GM12878 (cell line): ENCODE results near the gene ATP2B1.

Experiments used
- EZH2 ChIP-seq: IDR thresholded peaks from 2 replicates; pipeline ENCODE4 v1.6.1; 2012; ENCODE audit warnings: low read depth, mild to moderate bottlenecking, control low read depth, inconsistent platforms, low read length, borderline replicate concordance; ENCODE audit not compliant: control insufficient read depth
- HDGF ChIP-seq: fragments of 450-650 bp; IDR thresholded peaks from 2 replicates; pipeline ENCODE4 v1.6.1; 2016; ENCODE audit warnings: antibody characterized with exemption
- HSF1 ChIP-seq: fragments of 150-350 bp; IDR thresholded peaks from 2 replicates; pipeline ENCODE4 v1.6.1; 2014; ENCODE audit warnings: mild to moderate bottlenecking, low read depth, low read length
- JUND ChIP-seq: IDR thresholded peaks from 2 replicates; pipeline ENCODE4 v1.6.1; 2012; ENCODE audit warnings: low read depth, mild to moderate bottlenecking, low read length, improper control_type of control experiment, moderate library complexity
- MXI1 ChIP-seq: fragments of 150-350 bp; IDR thresholded peaks from 2 replicates; pipeline ENCODE4 v1.6.1; 2011; ENCODE audit warnings: low read depth, mild to moderate bottlenecking, inconsistent platforms, low read length, improper control_type of control experiment
- PKNOX1 ChIP-seq: fragments of 450-650 bp; IDR thresholded peaks from 2 replicates; pipeline ENCODE4 v1.6.1; 2016; ENCODE audit warnings: mild to moderate bottlenecking
- POLR2A ChIP-seq: IDR thresholded peaks from 2 replicates; pipeline ENCODE4 v1.6.1; 2011; ENCODE audit warnings: low read depth, mild to moderate bottlenecking, low read length
- POLR2AphosphoS5 ChIP-seq: IDR thresholded peaks from 2 replicates; pipeline ENCODE4 v1.6.1; 2011; ENCODE audit warnings: mild to moderate bottlenecking, low read length, inconsistent platforms
- POU2F2 ChIP-seq: IDR thresholded peaks from 3 replicates; pipeline ENCODE4 v1.6.1; 2011; ENCODE audit warnings: low read depth, mild to moderate bottlenecking, low read length, borderline replicate concordance
- YY1 ChIP-seq: IDR thresholded peaks from 2 replicates; pipeline ENCODE4 v1.6.1; 2011; ENCODE audit warnings: low read depth, mild to moderate bottlenecking, low read length
- ZNF24 ChIP-seq: fragments of 450-650 bp; IDR thresholded peaks from 2 replicates; pipeline ENCODE4 v1.6.1; 2017; ENCODE audit warnings: antibody characterized with exemption, mild to moderate bottlenecking
- TF ChIP-seq, protein P1 (sequence below): IDR thresholded peaks from 2 replicates; pipeline ENCODE4 v1.6.1; 2011; ENCODE audit warnings: low read depth, low read length, improper control_type of control experiment, borderline replicate concordance
- TF ChIP-seq, protein P2 (sequence below): IDR thresholded peaks from 2 replicates; pipeline ENCODE4 v1.6.1; 2012; ENCODE audit warnings: mild to moderate bottlenecking, low read depth, low read length

GRCh38 chr12:89593233-89593632 is 115.4 kb downstream of the ATP2B1 start:
- TF ChIP-seq HDGF (no peak), ZNF24 (no peak), PKNOX1 (no peak), POU2F2 (no peak), JUND (no peak), YY1 (no peak), HSF1 (no peak), MXI1 (no peak), POLR2AphosphoS5 (no peak), EZH2 (no peak), POLR2A (no peak)
- TF ChIP-seq, protein P1, sequence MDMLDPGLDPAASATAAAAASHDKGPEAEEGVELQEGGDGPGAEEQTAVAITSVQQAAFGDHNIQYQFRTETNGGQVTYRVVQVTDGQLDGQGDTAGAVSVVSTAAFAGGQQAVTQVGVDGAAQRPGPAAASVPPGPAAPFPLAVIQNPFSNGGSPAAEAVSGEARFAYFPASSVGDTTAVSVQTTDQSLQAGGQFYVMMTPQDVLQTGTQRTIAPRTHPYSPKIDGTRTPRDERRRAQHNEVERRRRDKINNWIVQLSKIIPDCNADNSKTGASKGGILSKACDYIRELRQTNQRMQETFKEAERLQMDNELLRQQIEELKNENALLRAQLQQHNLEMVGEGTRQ, result no peak
- TF ChIP-seq, protein P2, sequence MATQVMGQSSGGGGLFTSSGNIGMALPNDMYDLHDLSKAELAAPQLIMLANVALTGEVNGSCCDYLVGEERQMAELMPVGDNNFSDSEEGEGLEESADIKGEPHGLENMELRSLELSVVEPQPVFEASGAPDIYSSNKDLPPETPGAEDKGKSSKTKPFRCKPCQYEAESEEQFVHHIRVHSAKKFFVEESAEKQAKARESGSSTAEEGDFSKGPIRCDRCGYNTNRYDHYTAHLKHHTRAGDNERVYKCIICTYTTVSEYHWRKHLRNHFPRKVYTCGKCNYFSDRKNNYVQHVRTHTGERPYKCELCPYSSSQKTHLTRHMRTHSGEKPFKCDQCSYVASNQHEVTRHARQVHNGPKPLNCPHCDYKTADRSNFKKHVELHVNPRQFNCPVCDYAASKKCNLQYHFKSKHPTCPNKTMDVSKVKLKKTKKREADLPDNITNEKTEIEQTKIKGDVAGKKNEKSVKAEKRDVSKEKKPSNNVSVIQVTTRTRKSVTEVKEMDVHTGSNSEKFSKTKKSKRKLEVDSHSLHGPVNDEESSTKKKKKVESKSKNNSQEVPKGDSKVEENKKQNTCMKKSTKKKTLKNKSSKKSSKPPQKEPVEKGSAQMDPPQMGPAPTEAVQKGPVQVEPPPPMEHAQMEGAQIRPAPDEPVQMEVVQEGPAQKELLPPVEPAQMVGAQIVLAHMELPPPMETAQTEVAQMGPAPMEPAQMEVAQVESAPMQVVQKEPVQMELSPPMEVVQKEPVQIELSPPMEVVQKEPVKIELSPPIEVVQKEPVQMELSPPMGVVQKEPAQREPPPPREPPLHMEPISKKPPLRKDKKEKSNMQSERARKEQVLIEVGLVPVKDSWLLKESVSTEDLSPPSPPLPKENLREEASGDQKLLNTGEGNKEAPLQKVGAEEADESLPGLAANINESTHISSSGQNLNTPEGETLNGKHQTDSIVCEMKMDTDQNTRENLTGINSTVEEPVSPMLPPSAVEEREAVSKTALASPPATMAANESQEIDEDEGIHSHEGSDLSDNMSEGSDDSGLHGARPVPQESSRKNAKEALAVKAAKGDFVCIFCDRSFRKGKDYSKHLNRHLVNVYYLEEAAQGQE, result no peak
